IPS-18c (cell line): ENCODE data around the gene MGAT5B.

Experiments
- H3K4me3 ChIP-seq: 2 replicates; pipeline ENCODE4 v1.7.0; 2013; ENCODE audit warnings: low read depth, mild to moderate bottlenecking, low read length, moderate library complexity; ENCODE audit not compliant: insufficient read depth
- H3K9me3 ChIP-seq: one replicate; pipeline ENCODE4 v1.6.1; 2013; ENCODE audit warnings: mild to moderate bottlenecking, low read length, moderate library complexity; ENCODE audit not compliant: control insufficient read depth, insufficient read depth

MGAT5B gene

DNA sequence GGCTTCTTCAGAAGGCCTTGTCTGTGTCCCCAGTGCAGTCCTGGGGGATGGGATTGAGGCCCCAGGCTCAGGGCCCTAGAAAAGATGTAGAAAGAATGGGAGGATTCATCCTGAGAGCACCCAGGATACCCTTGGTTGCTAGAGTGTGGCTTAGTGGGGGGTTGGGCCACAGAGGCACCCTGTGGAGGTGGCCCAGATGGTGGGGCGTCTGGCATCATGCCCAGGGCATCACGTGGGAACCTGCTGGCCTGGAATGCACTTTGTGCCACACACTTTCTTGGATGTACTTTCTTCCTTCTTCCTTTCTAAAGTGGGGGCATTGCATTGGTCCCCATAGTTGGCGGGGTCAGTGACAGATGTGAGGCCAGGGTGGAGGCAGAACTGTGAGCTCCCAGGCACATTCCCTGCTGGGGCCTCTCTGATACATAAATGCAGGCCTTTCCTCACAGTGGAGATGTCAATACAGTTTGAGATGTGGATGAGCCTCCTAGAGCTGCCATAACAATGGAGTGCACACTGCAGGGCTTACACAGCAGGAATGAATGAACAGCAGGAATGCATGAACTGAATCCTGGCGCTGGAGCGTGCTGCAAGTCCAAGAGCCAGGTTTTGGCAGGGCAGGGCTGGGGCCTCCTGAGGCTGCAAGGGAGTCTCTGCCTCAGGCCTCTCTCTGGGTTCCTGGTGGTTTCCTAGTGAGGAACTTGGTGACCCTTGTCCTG lies 43.3 kb downstream of the MGAT5B start:
- Histone ChIP-seq H3K9me3 (no peaks in the 10 kb centered on the region), H3K4me3 (no peak overlapping the region)

- Histone ChIP-seq H3K4me3 (no peak overlapping the region), H3K9me3 (no peaks in the 10 kb centered on the region)
Observed at GRCh38 chr17:76912421-76913164, 44.4 kb downstream of the MGAT5B start.

DNA sequence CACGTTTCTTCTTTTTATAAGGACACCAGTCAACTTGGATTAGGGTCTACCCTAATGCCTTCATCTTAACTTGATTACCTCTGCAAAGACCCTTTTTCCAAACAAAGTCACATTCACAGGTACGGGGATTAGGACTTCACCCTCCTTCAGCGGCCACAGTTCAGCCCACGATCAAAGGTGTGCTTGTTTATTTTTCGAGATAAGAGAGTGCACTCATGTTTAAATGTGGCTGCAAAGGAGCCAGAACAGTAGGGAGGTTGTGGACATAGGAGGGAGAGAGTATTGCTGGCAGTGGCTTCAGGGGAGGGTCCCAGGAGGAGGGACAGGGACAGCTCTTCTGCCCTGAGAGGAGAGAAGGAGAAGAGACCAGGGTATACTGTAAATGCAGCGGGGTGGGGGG lies 46.7 kb downstream of the MGAT5B start:
- H3K4me3 ChIP-seq: no peak overlapping the region
- H3K9me3 ChIP-seq: no peaks in the 10 kb centered on the region

- Histone ChIP-seq H3K9me3 (no peaks in the 10 kb centered on the region), H3K4me3 (no peak overlapping the region)
Observed at GRCh38 chr17:76915840-76916510, 47.8 kb downstream of the MGAT5B start.

GRCh38 chr17:76917829-76918228 lies 49.6 kb downstream of the MGAT5B start:
- Histone ChIP-seq H3K4me3 (no peak overlapping the region), H3K9me3 (no peaks in the 10 kb centered on the region)

DNA sequence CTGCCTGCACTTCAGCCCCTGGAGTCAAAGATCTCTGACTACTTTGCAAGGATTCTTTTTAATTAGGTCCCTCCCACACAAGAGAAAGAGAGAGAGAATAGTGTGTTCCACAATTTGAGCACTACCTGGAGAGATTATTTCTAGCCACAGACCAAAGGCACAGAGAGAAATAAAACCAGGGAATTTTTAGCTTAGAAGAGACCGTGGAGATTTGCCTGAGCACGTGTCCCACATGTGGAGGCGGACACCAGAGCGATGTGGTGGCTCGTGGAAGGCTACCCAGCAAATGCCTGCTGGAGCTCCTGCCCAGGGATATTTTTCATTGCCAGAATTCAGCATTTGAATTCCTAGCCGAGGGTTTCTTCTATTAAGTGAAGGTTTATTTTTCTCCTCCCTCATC lies 50.6 kb downstream of the MGAT5B start:
- Histone ChIP-seq H3K9me3 (no peaks in the 10 kb centered on the region), H3K4me3 (no peak overlapping the region)

- Histone ChIP-seq H3K4me3 (no peak overlapping the region), H3K9me3 (no peaks in the 10 kb centered on the region)
Observed at GRCh38 chr17:76920364-76921139, 52.3 kb downstream of the MGAT5B start.

DNA sequence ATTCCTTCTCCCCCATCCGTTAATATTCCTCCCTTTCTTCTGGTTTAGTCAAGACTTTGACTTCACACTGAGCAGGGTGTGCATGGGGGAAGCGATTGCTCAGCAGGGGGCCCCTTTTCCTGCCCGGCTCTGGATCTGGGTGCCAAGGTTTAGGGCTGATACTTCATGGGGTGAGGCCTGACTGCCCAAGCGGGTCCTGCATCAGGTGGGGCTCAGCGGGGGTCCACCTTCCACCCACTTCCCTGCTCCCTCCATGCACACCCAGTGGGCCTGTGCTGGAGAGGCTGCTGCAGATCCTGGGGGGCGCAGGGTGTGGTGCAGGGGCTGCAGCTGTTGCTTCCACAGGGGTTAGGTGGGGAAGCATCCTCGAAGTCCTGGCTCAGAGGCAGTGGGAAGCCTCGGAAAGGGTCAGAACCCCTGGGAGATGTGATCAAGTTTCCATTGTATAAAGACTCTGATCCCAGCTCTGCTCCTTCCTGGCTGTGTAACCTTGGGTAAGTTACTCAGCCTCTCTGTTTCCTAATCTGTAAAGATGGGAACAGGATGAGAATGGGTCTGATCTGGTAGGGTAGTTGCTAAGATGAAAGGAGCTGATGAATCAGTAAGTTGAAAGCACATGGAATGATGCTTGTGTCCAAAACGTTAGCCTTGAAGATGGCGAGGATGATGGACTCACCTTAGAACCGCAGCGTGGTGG lies 53.3 kb downstream of the MGAT5B start:
- no peak overlapping the region for H3K4me3 ChIP-seq
- no peaks in the 10 kb centered on the region for H3K9me3 ChIP-seq

DNA sequence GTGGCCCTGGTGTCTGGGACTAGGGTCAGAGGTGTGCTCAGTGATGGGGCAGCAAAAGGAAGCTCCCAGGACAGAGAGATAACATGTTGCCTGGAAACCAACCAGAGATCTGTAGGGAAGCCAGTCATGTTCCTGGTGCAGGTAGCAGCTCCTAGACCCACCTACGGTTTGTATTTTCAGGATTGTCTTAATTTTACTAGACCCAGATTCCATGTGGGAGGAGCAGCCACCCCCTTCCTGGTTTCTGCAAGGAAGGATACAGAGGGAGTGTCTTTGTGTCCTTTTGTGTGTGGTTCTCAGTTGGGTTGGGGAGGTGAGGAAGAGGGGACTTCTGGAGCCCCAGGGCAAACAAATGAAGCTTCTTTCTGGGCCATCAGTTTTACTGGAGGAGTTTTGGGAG lies 53.9 kb downstream of the MGAT5B start:
- no peaks in the 10 kb centered on the region for H3K9me3 ChIP-seq
- H3K4me3 ChIP-seq: no peak overlapping the region

GRCh38 chr17:76922967-76923366 lies 54.8 kb downstream of the MGAT5B start:
- Histone ChIP-seq H3K9me3 (no peaks in the 10 kb centered on the region), H3K4me3 (no peak overlapping the region)

GRCh38 chr17:76923491-76923890 lies 55.3 kb downstream of the MGAT5B start:
- Histone ChIP-seq H3K4me3 (no peak overlapping the region), H3K9me3 (no peaks in the 10 kb centered on the region)

DNA sequence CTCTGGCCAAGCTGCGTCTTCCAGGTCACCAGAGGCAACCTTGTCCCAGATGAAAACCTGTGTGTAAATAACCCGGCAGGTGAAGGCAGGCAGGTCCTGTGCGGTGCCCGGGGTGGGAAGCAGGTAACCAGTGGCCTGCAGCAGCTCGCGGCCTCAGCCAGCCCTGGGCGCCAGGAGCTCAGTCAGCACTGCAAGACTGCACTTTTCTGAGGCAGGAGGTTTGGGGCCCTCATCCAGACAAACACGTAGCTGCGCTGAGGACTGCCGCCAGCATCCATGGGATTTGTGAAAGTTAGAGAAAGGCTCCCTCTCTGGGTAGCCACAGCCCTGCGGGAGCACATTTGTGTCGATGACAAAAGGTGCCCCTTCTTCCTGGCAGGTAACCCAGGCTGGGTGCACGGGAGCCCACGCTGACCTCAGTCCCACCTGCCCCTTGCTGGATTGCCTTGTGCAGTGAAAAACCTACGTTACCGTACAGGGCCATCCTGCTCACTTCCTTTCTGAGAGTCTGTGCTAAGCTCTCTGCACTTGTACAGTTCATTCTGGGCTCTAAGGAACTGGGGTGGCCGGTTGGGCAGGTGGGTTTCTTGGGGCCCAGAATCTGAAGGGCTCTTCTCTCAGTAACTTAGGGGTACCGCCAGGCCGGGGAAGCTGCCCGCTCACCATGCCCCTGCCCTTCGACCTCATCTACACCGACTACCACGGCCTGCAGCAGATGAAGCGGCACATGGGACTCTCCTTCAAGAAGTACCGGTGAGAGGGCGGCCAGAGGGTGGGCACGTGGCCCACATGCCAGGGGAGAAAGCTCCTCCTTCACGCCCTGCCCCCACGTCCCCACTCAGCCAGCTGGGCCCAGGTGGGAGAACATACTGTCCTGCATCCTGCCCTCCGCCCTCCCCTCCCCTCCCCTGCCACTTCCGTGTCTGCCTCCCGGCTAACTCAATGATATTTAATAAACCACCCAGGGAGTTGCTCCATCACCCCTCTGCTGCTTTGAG lies 56.4 kb downstream of the MGAT5B start:
- Histone ChIP-seq H3K4me3 (no peak overlapping the region), H3K9me3 (no peaks in the 10 kb centered on the region)

DNA sequence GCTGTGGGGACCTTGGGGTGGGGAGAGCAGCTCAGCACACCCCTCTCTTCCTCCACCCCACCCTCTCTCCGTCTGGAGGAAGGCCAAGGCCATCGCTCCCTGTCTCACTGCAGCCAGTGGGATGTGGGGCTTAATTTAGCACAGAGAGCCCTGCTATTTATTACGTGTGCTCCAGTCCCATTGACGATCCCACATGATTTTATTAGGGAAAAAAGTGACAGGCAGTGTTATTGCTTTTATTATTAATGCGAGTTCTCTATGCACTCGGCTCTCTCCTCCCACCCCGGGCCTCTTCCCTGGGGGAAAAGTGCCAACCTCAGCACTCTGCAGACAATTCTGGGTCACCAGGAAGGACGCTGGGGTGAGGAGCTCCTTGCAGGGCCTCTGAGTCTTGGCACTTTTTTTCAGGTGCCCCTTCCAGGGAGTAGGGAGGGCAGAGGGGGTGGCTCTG lies 57.3 kb downstream of the MGAT5B start:
- no peaks in the 10 kb centered on the region for H3K9me3 ChIP-seq
- no peak overlapping the region for H3K4me3 ChIP-seq

- Histone ChIP-seq H3K4me3 (no peak overlapping the region), H3K9me3 (no peaks in the 10 kb centered on the region)
Observed at GRCh38 chr17:76926237-76926866, 58.1 kb downstream of the MGAT5B start.

DNA sequence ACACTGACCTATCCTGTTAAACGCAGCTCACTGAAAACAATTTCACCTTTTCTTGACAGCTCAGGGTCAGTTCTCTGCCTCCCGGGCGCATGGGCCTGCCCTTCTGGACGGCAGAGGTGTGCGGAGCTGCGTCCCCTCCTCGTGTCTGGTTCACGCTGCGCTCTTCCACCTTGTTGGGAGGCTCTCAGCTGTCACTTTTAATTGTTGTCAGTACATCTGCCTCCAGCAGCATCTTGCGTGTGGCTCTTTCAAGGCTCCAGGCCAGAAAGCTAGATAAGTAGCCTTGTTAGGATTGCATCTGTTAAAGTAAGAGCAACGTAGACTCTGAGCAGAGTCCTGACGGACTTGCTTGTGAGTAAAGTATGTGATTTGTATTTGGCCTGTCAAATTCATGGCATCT lies 59.4 kb downstream of the MGAT5B start:
- Histone ChIP-seq H3K4me3 (no peak overlapping the region), H3K9me3 (no peaks in the 10 kb centered on the region)
